ENCODE results near the gene FXYD1. TPM values are rescaled to one million over a fixed set of nuclear protein-coding genes. Genes with fewer than 3 reads are reported as not detected.

The FXYD1 gene
- total RNA-seq, 4 donors from 2014 or later: 42.8 to 140 (median 52.7) TPM

- peaks cover 0 to 5% (median 0%) of the 10 kb centered on the region in 3 donors for H3K9me3 ChIP-seq
- no peaks in the 10 kb centered on the region for H3K4me1 ChIP-seq
- no peak for ATAC-seq
- no peak overlapping the region for H3K27ac ChIP-seq
- WGBS, 2 donors (ENCODE audit: low coverage in 1 of 2): 44 to 56% methylated on average over 3 of the region's 3 CpGs
- peaks cover 0 to 12% of the 10 kb centered on the region in 2 donors for H3K36me3 ChIP-seq
- H3K27me3 ChIP-seq: peaks cover 7% of the 10 kb centered on the region
- no peak overlapping the region for H3K4me3 ChIP-seq
- TF ChIP-seq POLR2A (IDR thresholded peaks at IDR 0.05): no peak
- no peak for TF ChIP-seq CTCF (IDR thresholded peaks at IDR 0.05)
- no peak for TF ChIP-seq POLR2AphosphoS5 (IDR thresholded peaks at IDR 0.05)
- TF ChIP-seq EP300 (IDR thresholded peaks at IDR 0.05): no peak
Measured at GRCh38 chr19:35171730-35172129, 33.1 kb downstream of the FXYD1 start.

GRCh38 chr19:35174226-35174625 is 35.6 kb downstream of the FXYD1 start:
- H3K36me3 ChIP-seq: peaks cover 0 to 5% of the 10 kb centered on the region in 2 donors
- H3K27ac ChIP-seq: no peak overlapping the region
- 87 to 90% methylated on average over 5 of the region's 6 CpGs for WGBS, 2 donors (ENCODE audit: low coverage in 1 of 2)
- ATAC-seq: no peak
- H3K27me3 ChIP-seq: peaks cover 14% of the 10 kb centered on the region
- TF ChIP-seq POLR2AphosphoS5 (IDR thresholded peaks at IDR 0.05) (no peak), CTCF (IDR thresholded peaks at IDR 0.05) (no peak), EP300 (IDR thresholded peaks at IDR 0.05) (no peak)
- H3K4me3 ChIP-seq: no peak overlapping the region
- no peaks in the 10 kb centered on the region for H3K9me3 ChIP-seq
- H3K4me1 ChIP-seq: no peaks in the 10 kb centered on the region

- WGBS, 2 donors (ENCODE audit: low coverage in 1 of 2): 65 to 72% methylated on average over 2 to 3 of the region's 3 CpGs
- ATAC-seq: no peak
- no peak overlapping the region for H3K4me3 ChIP-seq
- no peaks in the 10 kb centered on the region for H3K4me1 ChIP-seq
- no peaks in the 10 kb centered on the region for H3K9me3 ChIP-seq
- no peak for TF ChIP-seq POLR2AphosphoS5 (IDR thresholded peaks at IDR 0.05)
- no peak for TF ChIP-seq POLR2A (IDR thresholded peaks at IDR 0.05)
- no peak for TF ChIP-seq EP300 (IDR thresholded peaks at IDR 0.05)
- no peak for TF ChIP-seq CTCF (IDR thresholded peaks at IDR 0.05)
- H3K27me3 ChIP-seq: peaks cover 14% of the 10 kb centered on the region
- no peaks in the 10 kb centered on the region for H3K36me3 ChIP-seq
- no peak overlapping the region for H3K27ac ChIP-seq
Measured at GRCh38 chr19:35176181-35176570, 37.6 kb downstream of the FXYD1 start.

- Histone ChIP-seq H3K9me3 (peaks cover 0 to 3% (median 0%) of the 10 kb centered on the region in 3 donors), H3K4me3 (no peak overlapping the region), H3K27me3 (peaks cover 14% of the 10 kb centered on the region), H3K27ac (no peak overlapping the region), H3K4me1 (no peaks in the 10 kb centered on the region), H3K36me3 (no peaks in the 10 kb centered on the region)
- no peak for ATAC-seq
- TF ChIP-seq POLR2A (IDR thresholded peaks at IDR 0.05) (no peak), EP300 (IDR thresholded peaks at IDR 0.05) (no peak), POLR2AphosphoS5 (IDR thresholded peaks at IDR 0.05) (no peak), CTCF (IDR thresholded peaks at IDR 0.05) (no peak)
- 64 to 81% methylated on average over 7 of the region's 7 CpGs for WGBS, 2 donors (ENCODE audit: low coverage in 1 of 2)
Measured at GRCh38 chr19:35177377-35178274, 39.0 kb downstream of the FXYD1 start.

GRCh38 chr19:35178701-35179100 is 40.1 kb downstream of the FXYD1 start:
- Histone ChIP-seq H3K27me3 (peaks cover 14% of the 10 kb centered on the region), H3K4me3 (no peak overlapping the region), H3K9me3 (peaks cover 0 to 10% (median 0%) of the 10 kb centered on the region in 3 donors), H3K36me3 (no peaks in the 10 kb centered on the region), H3K4me1 (no peaks in the 10 kb centered on the region), H3K27ac (no peak overlapping the region)
- WGBS, 2 donors (ENCODE audit: low coverage in 1 of 2): 62 to 100% methylated on average over 1 to 2 of the region's 2 CpGs
- TF ChIP-seq POLR2AphosphoS5 (IDR thresholded peaks at IDR 0.05): no peak
- TF ChIP-seq CTCF (IDR thresholded peaks at IDR 0.05): no peak
- no peak for TF ChIP-seq POLR2A (IDR thresholded peaks at IDR 0.05)
- no peak for TF ChIP-seq EP300 (IDR thresholded peaks at IDR 0.05)
- ATAC-seq: peak; percentile 73
